Measurements from ENCODE around the gene ABLIM1. TPM values are rescaled to one million over a fixed set of nuclear protein-coding genes. Genes with fewer than 3 reads are reported as not detected.

Gene ABLIM1
- total and polyA plus RNA-seq, 4 donors = 20.0 to 135 (median 59.9) TPM

DNA sequence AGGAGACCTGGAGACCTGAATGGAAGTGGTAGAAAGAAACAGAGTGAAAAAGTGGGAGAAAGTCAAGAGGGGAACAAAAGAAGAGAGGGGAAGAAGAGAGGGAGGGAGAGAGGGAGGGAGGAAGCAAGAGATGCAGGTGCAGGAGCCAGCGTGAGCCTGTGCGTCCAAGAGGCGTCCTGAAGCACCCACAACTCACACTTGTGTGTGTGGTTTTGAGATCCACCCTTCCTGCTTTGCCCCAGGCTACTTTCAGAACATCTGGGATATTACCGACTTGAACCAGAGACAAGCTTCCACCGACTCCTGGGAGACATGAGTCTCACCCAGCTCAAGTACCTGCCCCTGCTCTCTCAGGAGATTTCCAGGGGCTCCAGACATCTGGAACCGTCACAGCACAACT, 263.5 kb downstream of the ABLIM1 start:
- no peak for ATAC-seq (ENCODE audit: insufficient read depth, low FRiP score)
- H3K9me3 ChIP-seq (ENCODE audit: control insufficient read depth in 4 of 4, insufficient read depth in 3 of 4, low read length in 3 of 4) = peaks cover 0 to 2% (median 0%) of the 10 kb centered on the region in 4 donors
- no peak overlapping the region for H3K4me3 ChIP-seq
- WGBS, 2 donors = 57 to 69% methylated on average over 6 of the region's 6 CpGs
- no peak for DNase-seq
- H3K4me1 ChIP-seq (ENCODE audit: control insufficient read depth in 5 of 5, insufficient read depth in 5 of 5, low read length in 5 of 5) = peaks cover 0 to 46% (median 18%) of the 10 kb centered on the region in 5 donors
- no peaks in the 10 kb centered on the region for H3K27me3 ChIP-seq (ENCODE audit: control insufficient read depth in 3 of 3, insufficient read depth in 3 of 3, low read length in 2 of 3)
- H3K36me3 ChIP-seq (ENCODE audit: control insufficient read depth in 4 of 4, insufficient read depth in 4 of 4, low read length in 4 of 4) = peaks cover 0 to 5% (median 0%) of the 10 kb centered on the region in 4 donors
- no peak overlapping the region for H3K9ac ChIP-seq (ENCODE audit: insufficient read depth in 1 of 2, low read length in 2 of 2)
- H3K27ac ChIP-seq (ENCODE audit: low read depth in 1 of 2, low read length in 1 of 2) = no peak overlapping the region
- TF ChIP-seq, protein P1, sequence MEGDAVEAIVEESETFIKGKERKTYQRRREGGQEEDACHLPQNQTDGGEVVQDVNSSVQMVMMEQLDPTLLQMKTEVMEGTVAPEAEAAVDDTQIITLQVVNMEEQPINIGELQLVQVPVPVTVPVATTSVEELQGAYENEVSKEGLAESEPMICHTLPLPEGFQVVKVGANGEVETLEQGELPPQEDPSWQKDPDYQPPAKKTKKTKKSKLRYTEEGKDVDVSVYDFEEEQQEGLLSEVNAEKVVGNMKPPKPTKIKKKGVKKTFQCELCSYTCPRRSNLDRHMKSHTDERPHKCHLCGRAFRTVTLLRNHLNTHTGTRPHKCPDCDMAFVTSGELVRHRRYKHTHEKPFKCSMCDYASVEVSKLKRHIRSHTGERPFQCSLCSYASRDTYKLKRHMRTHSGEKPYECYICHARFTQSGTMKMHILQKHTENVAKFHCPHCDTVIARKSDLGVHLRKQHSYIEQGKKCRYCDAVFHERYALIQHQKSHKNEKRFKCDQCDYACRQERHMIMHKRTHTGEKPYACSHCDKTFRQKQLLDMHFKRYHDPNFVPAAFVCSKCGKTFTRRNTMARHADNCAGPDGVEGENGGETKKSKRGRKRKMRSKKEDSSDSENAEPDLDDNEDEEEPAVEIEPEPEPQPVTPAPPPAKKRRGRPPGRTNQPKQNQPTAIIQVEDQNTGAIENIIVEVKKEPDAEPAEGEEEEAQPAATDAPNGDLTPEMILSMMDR (IDR thresholded peaks at IDR 0.05; ENCODE audit: control extremely low read depth, extremely low read depth) = no peak

DNA sequence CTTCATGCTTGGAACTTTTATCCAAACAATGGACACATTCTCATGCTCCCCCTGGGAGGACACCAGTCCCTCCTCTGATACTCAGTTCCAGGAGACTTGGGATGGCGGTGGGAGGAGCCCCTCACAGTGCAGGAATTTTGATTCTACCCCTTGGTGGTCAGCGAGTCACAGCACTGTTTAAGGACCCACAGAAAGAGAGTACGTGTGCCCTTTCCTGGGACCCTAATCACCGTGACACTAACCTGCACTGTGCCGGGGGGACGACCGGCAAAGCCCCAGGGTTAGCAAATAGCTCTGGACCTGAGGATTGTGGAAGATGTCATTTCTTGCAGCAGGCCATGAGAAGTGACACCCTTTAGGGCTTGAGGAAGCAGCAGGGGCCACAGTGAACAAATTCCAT, 264.2 kb downstream of the ABLIM1 start:
- Histone ChIP-seq H3K4me1 (ENCODE audit: control insufficient read depth in 5 of 5, insufficient read depth in 5 of 5, low read length in 5 of 5) (peaks cover 0 to 40% (median 12%) of the 10 kb centered on the region in 5 donors), H3K4me3 (no peak overlapping the region), H3K9me3 (ENCODE audit: control insufficient read depth in 4 of 4, insufficient read depth in 3 of 4, low read length in 3 of 4) (peaks cover 0 to 2% (median 0%) of the 10 kb centered on the region in 4 donors), H3K9ac (ENCODE audit: insufficient read depth in 1 of 2, low read length in 2 of 2) (no peak overlapping the region), H3K36me3 (ENCODE audit: control insufficient read depth in 4 of 4, insufficient read depth in 4 of 4, low read length in 4 of 4) (peaks cover 0 to 5% (median 0%) of the 10 kb centered on the region in 4 donors), H3K27me3 (ENCODE audit: control insufficient read depth in 3 of 3, insufficient read depth in 3 of 3, low read length in 2 of 3) (no peaks in the 10 kb centered on the region), H3K27ac (ENCODE audit: low read depth in 1 of 2, low read length in 1 of 2) (no peak overlapping the region)
- TF ChIP-seq, protein P1 (IDR thresholded peaks at IDR 0.05; ENCODE audit: control extremely low read depth, extremely low read depth) = no peak
- DNase-seq (no peak), ATAC-seq (ENCODE audit: insufficient read depth, low FRiP score) (no peak)
- WGBS, 2 donors = 93 to 95% methylated on average over 7 of the region's 7 CpGs

DNA sequence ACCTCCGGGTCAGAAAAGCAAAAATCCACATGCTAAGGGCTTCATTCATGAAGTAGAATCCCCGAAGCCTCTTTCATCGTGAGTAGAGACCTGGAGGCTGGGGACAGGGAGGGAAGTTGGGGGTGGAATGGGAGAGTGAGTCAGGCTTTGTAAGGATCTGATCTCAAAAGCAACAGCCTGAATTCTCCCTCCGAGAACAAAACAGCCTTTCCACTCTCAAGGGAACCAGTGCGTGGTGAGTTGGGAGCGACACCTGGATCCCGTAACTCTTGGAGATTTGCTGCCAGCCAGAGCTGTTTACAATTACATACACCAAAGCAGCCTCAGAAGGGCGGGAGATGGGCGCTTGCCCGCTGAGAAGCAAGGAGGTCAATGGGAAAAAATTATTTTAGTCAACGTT, 264.6 kb downstream of the ABLIM1 start:
- WGBS, 2 donors = 66 to 72% methylated on average over 11 of the region's 11 CpGs
- Histone ChIP-seq H3K9me3 (ENCODE audit: control insufficient read depth in 4 of 4, insufficient read depth in 3 of 4, low read length in 3 of 4) (no peaks in the 10 kb centered on the region), H3K36me3 (ENCODE audit: control insufficient read depth in 4 of 4, insufficient read depth in 4 of 4, low read length in 4 of 4) (peaks cover 0 to 5% (median 0%) of the 10 kb centered on the region in 4 donors), H3K4me3 (no peak overlapping the region), H3K27me3 (ENCODE audit: control insufficient read depth in 3 of 3, insufficient read depth in 3 of 3, low read length in 2 of 3) (no peaks in the 10 kb centered on the region), H3K9ac (ENCODE audit: insufficient read depth in 1 of 2, low read length in 2 of 2) (no peak overlapping the region), H3K4me1 (ENCODE audit: control insufficient read depth in 5 of 5, insufficient read depth in 5 of 5, low read length in 5 of 5) (peaks cover 0 to 36% (median 8%) of the 10 kb centered on the region in 5 donors), H3K27ac (ENCODE audit: low read depth in 1 of 2, low read length in 1 of 2) (no peak overlapping the region)
- DNase-seq (no peak), ATAC-seq (ENCODE audit: insufficient read depth, low FRiP score) (no peak)
- TF ChIP-seq, protein P1 (IDR thresholded peaks at IDR 0.05; ENCODE audit: control extremely low read depth, extremely low read depth) = no peak
